PC-3 (cell line): ENCODE measurements around the gene LRRC39.
"Not testable (repeated sequence)": the region's sequence is repeated elsewhere in the genome, so short reads cannot be mapped to it uniquely, and the experiment has no call there.

Experiments
- CTCF ChIP-seq: fragments of 300-600 bp; sonication (generic); conservative IDR thresholded peaks from 2 replicates; pipeline ENCODE4 v1.5.1; 2017; ENCODE audit warnings: antibody characterized with exemption, low read depth, mild to moderate bottlenecking, low read length
- EZH2phosphoT487 ChIP-seq: fragments of 300-600 bp; sonication (generic); IDR thresholded peaks from 2 replicates; pipeline ENCODE4 v1.6.1; 2018; ENCODE audit warnings: mild to moderate bottlenecking, antibody characterized with exemption, low read length, borderline replicate concordance

GRCh38 chr1:100205103-100205502 is 27.0 kb upstream of the LRRC39 start:
- not testable (repeated sequence) for TF ChIP-seq CTCF, EZH2phosphoT487
